HG02571 (cell line): ENCODE data around the gene FAM72A.
"Not testable (repeated sequence)": the region's sequence is repeated elsewhere in the genome, so short reads cannot be mapped to it uniquely, and the experiment has no call there.

Experiments used
- ATAC-seq: cut with Tn5 transposase; IDR thresholded peaks from one replicate; pipeline ENCODE4 v1.9.1; 2021; ENCODE audit warnings: mild to moderate bottlenecking, moderate library complexity; ENCODE audit not compliant: unreplicated experiment

FAM72A gene

DNA sequence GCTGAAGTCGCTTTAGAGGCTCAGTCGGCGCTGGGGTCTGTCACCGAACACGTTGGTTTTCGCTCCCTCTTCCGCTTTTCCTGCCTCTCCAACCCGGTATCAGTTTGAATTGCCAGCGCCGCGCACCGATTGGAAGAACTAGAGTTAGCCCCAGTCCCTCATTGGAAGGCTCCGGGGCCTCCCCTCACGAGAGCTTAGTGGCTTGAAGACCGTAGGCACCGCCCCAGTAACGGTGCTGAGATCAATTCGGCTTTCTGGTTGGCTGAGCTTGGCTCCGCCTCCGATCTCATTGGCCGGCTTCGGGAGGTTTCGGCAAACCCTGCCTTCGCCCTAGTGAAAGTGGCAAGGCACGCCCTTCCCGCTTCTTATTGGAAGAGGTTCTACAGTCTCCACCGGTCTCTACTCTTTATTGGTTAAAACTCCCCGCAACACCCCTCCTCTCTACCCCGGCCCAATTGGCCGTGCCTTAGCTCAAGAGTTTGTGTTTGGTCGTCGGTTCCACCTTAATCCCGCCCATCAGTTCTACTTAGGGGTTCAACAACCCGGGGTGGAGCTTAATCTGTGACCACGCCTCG, at the start of gene FAM72A:
Gene FAM72A, minus strand, starts transcription at position 51 of the 575 bp plus-strand sequence. CDS start 814 bp downstream, outside the sequence.
- ATAC-seq: peak; percentile 90

DNA sequence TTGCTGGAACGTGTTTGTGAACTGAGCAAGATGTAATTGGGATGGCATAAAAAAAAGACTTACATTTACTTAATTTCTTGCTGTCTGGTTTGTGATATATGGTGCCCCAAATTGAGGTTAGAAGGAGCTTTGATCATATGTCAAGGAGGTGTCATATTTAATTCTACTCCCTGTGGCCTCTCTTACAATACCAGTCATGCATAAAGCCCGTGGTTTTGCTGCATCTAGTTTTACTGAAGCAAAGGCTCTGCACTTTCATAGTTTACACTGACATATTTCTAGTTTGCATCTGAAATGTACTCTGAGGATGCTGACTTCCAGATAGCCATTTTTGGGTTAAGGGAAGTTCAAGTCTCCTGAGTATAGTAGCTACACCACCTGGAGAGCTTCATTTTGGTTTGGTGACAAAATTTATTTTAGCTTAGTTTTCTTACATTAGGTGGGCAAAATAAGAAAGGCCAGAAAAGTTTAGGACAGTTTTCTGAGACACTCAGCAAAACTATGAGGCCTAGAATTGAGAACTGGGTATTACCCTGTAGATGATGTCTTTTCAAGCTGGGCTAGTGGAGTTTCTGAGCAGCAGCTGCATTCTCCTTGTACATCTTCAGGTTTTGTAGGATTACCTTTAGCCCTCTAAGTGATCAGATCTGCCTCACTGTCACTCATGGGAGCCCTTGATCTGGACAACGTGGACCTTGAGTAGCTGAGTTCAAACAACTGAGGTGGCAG, 48.5 kb upstream of the FAM72A start:
- not testable (repeated sequence) for ATAC-seq

GRCh38 chr1:206246129-206246886, 43.7 kb upstream of the FAM72A start:
- not testable (repeated sequence) for ATAC-seq

DNA sequence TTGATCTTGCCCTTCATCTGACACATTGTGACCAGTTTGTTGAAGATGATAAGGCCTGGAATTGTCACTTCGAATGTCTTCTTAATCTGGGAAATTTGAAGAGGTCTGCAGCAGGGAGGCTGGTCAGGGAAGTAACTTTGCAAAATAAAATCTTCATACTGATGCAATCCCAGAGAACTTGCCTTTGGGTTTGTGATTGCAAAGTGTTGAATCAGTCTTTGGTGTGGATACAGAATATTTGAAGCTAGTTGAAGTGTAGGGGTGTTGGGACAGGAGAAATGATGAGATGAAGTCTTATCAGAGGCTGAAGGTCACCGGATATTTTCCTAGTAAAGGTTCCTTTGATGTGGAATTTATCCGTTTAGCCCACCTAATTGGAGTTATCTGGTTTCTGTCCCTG, 42.8 kb upstream of the FAM72A start:
- not testable (repeated sequence) for ATAC-seq

DNA sequence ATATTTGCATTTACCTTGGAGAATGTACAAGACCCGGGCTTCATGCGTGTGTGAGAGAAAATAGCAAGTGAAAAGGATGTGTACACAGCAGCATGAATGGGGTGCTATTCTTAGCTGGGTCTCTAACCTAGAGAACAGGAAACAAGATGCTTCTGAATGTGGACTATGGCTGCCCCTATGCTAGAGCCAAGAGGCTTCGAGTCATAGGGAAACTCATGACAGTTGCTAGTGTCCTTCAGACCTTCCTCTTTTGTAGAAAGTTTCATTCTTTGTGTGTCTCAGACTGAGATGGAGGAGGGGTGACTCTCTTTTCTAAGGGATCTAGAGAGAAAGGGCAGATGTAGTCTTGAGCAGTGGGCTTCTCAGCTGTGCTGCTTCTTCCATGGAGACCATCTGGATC, 40.7 kb upstream of the FAM72A start:
- peak; percentile 98 for ATAC-seq

GRCh38 chr1:206240288-206240687, 37.6 kb upstream of the FAM72A start:
- ATAC-seq: not testable (repeated sequence)

DNA sequence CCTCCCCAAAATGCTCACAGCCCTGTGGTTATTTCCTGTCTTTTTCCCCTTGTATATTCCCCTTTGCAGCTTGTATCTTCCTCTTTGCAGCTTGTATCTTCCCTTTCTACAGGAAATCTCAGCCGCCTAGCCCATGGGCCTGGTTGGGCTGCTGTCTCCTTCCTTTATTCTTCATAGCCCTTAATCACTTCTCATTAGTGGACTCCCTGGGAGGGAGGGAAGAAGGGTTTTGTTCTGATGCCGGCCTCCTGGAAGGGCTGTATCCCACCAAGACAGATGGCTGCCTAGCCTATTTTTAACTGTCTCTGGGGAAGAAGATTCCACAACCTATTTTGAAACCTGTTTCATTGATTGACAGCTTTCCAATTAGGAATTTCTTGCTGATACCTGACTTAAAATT, 32.6 kb upstream of the FAM72A start:
- not testable (repeated sequence) for ATAC-seq

GRCh38 chr1:206234189-206234916, 31.7 kb upstream of the FAM72A start:
- not testable (repeated sequence) for ATAC-seq

- not testable (repeated sequence) for ATAC-seq
Observed at GRCh38 chr1:206232970-206233645, 30.5 kb upstream of the FAM72A start.

DNA sequence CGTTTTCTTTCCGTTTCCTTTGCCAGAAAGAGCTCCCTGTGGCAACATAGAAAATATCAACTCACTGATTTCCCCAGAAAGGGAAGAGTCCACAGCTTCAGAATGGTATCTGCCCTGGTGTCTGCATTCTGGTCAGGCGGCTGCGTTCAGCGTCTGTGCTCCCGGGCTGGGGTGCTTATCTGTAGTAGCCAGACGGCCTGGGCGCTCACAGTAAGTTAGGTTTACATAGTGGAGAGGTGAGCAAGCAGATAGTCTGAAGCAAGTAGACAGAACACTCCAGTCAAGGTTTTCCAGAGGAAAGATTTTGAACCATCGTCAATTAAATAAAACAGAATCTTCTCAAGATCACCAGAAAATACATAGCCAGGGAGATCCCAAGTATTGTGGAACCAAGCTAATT, 29.4 kb upstream of the FAM72A start:
- not testable (repeated sequence) for ATAC-seq

DNA sequence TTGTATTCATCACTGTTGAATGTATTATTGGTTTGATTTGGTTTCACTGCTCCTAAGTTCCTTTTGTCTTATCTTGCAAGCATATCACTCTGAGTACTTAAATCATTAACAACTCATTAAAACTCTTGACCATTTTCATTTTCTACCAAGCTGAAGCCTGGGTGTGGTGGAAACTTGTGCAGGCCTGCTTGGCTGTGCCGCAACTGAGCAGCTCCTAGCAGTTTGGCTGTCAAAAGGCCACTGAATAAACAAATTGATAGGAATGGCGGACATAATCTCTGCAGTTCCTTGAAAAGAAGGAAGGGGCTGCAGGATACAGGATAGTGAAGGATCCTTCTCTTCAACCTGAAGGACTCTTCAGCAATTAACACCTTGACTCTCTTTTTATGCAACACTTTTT, 26.6 kb upstream of the FAM72A start:
- ATAC-seq: not testable (repeated sequence)

GRCh38 chr1:206226886-206227285, 24.2 kb upstream of the FAM72A start:
- ATAC-seq: not testable (repeated sequence)

- ATAC-seq: not testable (repeated sequence)
Observed at GRCh38 chr1:206225386-206225785, 22.7 kb upstream of the FAM72A start.

DNA sequence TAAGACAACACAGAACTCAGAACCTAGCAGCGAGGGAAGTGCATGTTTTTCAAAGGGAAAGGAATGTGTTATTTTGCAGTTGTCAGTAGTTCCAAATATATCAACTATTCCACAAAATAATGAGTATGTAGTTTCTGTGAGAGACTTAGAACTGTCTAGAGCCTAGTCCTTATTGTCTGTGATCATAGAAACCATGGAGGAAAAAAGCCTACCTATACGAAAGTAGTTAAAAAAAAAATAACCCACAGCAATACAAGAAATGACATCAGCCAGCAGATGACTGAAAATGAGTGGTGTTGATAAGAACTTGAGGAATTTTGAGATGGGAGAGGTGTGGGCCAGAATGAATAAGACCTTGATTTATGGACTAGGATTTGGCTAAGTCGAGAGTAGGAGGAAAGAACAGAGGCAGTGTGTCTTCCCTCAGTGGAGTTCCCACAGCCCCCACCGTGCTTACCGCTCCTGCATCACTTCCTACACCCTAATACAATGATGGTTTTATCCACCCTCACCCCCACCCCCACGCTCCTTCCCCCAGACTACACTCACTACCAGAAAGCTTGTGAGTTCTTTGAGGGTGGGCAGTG, 21.6 kb upstream of the FAM72A start:
- not testable (repeated sequence) for ATAC-seq

- ATAC-seq: not testable (repeated sequence)
Observed at GRCh38 chr1:206221585-206221984, 18.9 kb upstream of the FAM72A start.

GRCh38 chr1:206220332-206221000, 17.8 kb upstream of the FAM72A start:
- not testable (repeated sequence) for ATAC-seq

DNA sequence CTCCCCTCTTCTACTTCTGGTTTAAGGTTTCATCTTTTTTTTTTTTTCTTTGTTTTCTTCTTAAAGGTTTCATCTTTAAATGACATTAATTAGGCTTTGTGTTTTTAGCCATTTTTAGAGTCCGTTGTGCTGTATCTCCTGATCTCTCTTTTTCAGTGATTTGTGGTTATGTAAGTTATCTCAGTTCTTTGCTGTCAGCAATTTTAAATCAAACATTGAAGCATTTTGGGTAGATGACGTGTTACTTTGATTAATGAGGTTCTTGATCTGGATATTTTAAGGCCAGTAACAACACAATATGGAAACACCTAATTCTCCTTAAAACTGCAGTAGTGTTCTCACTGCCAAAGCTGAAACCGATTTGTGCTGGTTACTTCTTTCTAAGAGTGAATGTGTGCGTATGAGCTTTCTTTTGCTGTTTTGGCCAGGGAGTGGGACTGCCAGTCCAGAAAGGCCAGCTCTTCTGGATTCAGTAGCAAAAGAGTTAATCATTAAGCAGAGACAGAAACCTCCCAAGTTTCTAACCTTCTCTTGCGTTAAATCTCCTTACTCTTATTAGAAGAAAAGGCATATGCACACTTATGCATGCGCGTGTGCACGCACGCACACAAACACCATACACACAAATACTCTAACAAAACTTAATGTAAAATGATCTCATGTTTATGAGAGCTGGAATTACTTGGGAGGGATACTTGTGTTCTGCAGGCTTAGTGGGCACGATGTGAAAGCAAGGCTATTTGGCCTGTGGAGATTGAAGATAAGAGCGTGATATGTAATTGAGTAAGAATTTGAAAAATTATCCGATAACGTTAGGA, 17.1 kb upstream of the FAM72A start:
- ATAC-seq: not testable (repeated sequence)

DNA sequence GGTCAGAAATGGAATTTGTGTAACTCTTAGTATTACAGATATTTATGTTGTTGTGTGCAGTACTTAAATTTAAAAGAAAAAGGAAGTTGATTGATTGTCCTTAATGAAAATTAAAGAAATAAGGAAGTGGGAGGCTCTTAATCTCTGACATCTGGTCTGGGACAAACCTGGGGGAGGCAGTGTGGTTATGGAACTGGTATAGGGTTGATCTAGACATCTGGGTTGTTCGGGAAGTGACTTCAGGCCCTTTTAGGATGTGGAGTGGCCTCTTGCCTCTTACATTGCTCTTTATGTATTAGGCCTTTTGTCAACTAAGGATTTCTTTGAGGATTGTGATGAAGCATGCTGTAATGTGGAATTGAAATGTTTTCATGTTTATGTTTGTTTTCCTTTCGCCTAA, 16.1 kb upstream of the FAM72A start:
- not testable (repeated sequence) for ATAC-seq

DNA sequence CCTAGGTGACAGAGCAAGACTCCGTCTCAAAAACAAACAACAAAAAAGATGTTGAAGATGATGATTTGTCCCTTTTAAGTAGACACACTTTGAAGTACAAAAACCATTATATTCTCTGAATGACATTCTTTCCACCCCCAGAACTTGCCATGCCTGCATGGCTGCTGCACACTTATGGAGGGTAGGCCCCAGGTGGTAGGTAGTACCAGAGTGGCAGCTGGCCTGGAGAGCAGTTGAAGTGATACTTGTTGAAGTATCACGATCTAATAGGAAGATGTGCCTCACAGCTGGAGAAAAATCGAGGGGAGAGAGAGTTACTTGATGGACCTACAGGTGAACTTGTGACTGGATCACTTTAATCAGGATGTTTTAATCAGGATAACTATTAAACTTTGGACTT, 15.6 kb upstream of the FAM72A start:
- not testable (repeated sequence) for ATAC-seq
